ENCODE measurements around the gene TYW1.

DNA sequence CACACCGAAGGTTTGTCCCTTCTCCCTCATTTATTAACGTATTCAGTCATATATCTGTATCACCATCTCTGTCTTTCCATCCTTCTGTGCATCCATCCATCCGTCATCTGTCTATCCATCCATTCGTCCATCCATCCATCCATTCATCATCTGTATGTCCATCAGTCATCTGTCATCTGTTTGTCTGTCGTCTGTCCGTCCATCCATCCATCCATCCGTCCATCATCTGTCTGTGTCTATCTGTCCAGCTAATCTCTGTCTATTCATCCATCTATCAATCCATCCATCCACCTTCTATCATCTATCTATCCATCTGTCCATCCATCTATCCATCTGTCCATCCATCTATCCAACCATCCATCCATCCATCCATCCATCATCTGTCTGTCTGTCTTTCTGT is 213.9 kb downstream of the TYW1 start:
- TF ChIP-seq POLR2A (IDR thresholded peaks at IDR 0.05), result no peak
- TF ChIP-seq, protein P1, sequence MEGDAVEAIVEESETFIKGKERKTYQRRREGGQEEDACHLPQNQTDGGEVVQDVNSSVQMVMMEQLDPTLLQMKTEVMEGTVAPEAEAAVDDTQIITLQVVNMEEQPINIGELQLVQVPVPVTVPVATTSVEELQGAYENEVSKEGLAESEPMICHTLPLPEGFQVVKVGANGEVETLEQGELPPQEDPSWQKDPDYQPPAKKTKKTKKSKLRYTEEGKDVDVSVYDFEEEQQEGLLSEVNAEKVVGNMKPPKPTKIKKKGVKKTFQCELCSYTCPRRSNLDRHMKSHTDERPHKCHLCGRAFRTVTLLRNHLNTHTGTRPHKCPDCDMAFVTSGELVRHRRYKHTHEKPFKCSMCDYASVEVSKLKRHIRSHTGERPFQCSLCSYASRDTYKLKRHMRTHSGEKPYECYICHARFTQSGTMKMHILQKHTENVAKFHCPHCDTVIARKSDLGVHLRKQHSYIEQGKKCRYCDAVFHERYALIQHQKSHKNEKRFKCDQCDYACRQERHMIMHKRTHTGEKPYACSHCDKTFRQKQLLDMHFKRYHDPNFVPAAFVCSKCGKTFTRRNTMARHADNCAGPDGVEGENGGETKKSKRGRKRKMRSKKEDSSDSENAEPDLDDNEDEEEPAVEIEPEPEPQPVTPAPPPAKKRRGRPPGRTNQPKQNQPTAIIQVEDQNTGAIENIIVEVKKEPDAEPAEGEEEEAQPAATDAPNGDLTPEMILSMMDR (IDR thresholded peaks at IDR 0.05), result no peak

Measured in adrenal gland (tissue), 5 donors.